HepG2 (cell line): ENCODE results near the gene AKIRIN1. TPM values are rescaled to one million over a fixed set of nuclear protein-coding genes. Genes with fewer than 3 reads are reported as not detected.

ENCODE experiments used
- HES4 ChIP-seq: sonication (generic); formaldehyde crosslinking; IDR thresholded peaks from 2 replicates; pipeline ENCODE4 v1.9.0; 2021; ENCODE audit warnings: mild to moderate bottlenecking, missing genetic modification reagents, borderline replicate concordance
- HOXD1 ChIP-seq: sonication (generic); formaldehyde crosslinking; IDR thresholded peaks from 2 replicates; pipeline ENCODE4 v1.5.0; 2020; ENCODE audit warnings: missing genetic modification reagents
- MAX ChIP-seq: IDR thresholded peaks from 2 replicates; pipeline ENCODE4 v1.6.1; 2012; ENCODE audit warnings: inconsistent platforms
- MBD4 ChIP-seq: IDR thresholded peaks from 2 replicates; pipeline ENCODE4 v1.6.1; 2012; ENCODE audit warnings: low read length, inconsistent platforms, borderline replicate concordance
- MEIS2 ChIP-seq: sonication (generic); formaldehyde crosslinking; IDR thresholded peaks from 2 replicates; pipeline ENCODE4 v1.9.0; 2021; ENCODE audit warnings: mild to moderate bottlenecking, missing genetic modification reagents
- MLX ChIP-seq: IDR thresholded peaks from 2 replicates; pipeline ENCODE4 v1.6.1; 2016
- NCOA1 ChIP-seq: sonication (generic); formaldehyde crosslinking; IDR thresholded peaks from 2 replicates; pipeline ENCODE4 v1.9.0; 2021; ENCODE audit warnings: missing genetic modification reagents
- PLSCR1 ChIP-seq: sonication (generic); formaldehyde crosslinking; IDR thresholded peaks from 2 replicates; pipeline ENCODE4 v1.5.0; 2020; ENCODE audit warnings: missing genetic modification reagents, mild to moderate bottlenecking, borderline replicate concordance
- PREB ChIP-seq: sonication (generic); formaldehyde crosslinking; IDR thresholded peaks from 2 replicates; pipeline ENCODE4 v1.4.0; 2020; ENCODE audit warnings: missing genetic modification reagents
- SNRNP70 ChIP-seq: fragments of 200-400 bp; formaldehyde crosslinking; IDR thresholded peaks from 2 replicates; pipeline ENCODE4 v1.6.1; 2017; ENCODE audit warnings: mild to moderate bottlenecking, low read depth, low read length, moderate library complexity
- TSC22D2 ChIP-seq: sonication (generic); formaldehyde crosslinking; IDR thresholded peaks from 2 replicates; pipeline ENCODE4 v1.5.1; 2020; ENCODE audit warnings: missing genetic modification reagents, mild to moderate bottlenecking, borderline replicate concordance
- ZFYVE20 ChIP-seq: sonication (generic); formaldehyde crosslinking; IDR thresholded peaks from 2 replicates; pipeline ENCODE4 v1.8.0; 2023; ENCODE audit warnings: low read depth, mild to moderate bottlenecking, moderate library complexity, missing genetic modification reagents, borderline replicate concordance
- ZNF562 ChIP-seq: sonication (generic); formaldehyde crosslinking; IDR thresholded peaks from 2 replicates; pipeline ENCODE4 v1.8.0; 2022; ENCODE audit warnings: missing genetic modification reagents, borderline replicate concordance
- ZNF790 ChIP-seq: sonication (generic); formaldehyde crosslinking; IDR thresholded peaks from 2 replicates; pipeline ENCODE4 v1.8.0; 2022; ENCODE audit warnings: missing genetic modification reagents, mild to moderate bottlenecking, borderline replicate concordance
- polyA plus RNA-seq, 8 experiments: library from polyadenylated mRNA; depleted of rRNA in 3 of 8; stranded (reverse) in 7 of 8; unstranded in 1 of 8; fragments of >200 nt; fragmentation: Illumina TruSeq in 4 of 8; extraction: Trizol in 4 of 8; gene quantifications; 2 replicates each; pipeline versions ENCODE4 v1.2.1 to v1.2.3, GENCODE V29; 2011 to 2016; ENCODE audit warnings: low read depth in 4 of 8, missing spikeins in 1 of 8, mixed read lengths in 1 of 8; ENCODE audit not compliant: insufficient read depth in 1 of 8
- total RNA-seq, 5 experiments: library from RNA; depleted of rRNA; stranded (reverse); fragments of >200 nt; fragmentation: Illumina TruSeq; extraction: Trizol; gene quantifications; 2 replicates each; pipeline ENCODE4 v1.2.3, GENCODE V29; 2016; ENCODE audit warnings: low read depth in 1 of 5
- TF ChIP-seq, protein P1 (sequence below): sonication (generic); formaldehyde crosslinking; IDR thresholded peaks from 2 replicates; pipeline ENCODE4 v1.4.0; 2020; ENCODE audit warnings: missing genetic modification reagents
- TF ChIP-seq, protein P2 (sequence below): sonication (generic); formaldehyde crosslinking; IDR thresholded peaks from 2 replicates; pipeline ENCODE4 v1.8.0; 2022; ENCODE audit warnings: mild to moderate bottlenecking, missing genetic modification reagents; ENCODE audit not compliant: insufficient replicate concordance
- TF ChIP-seq, protein P3 (sequence below): sonication (generic); formaldehyde crosslinking; IDR thresholded peaks from 2 replicates; pipeline ENCODE4 v1.4.0; 2020; ENCODE audit warnings: missing genetic modification reagents
- TF ChIP-seq, protein P4 (sequence below): sonication (generic); formaldehyde crosslinking; IDR thresholded peaks from 2 replicates; pipeline ENCODE4 v1.4.0; 2020; ENCODE audit warnings: mild to moderate bottlenecking, missing genetic modification reagents

AKIRIN1 gene
- total and polyA plus RNA-seq, 2 of the 13 experiments (the other 11 are each of a cell fraction or from before 2014, with no cell fraction given) = 123 to 157 TPM

- no peak for TF ChIP-seq ZNF562 (CRISPR knock-in tag)
- TF ChIP-seq, protein P1, sequence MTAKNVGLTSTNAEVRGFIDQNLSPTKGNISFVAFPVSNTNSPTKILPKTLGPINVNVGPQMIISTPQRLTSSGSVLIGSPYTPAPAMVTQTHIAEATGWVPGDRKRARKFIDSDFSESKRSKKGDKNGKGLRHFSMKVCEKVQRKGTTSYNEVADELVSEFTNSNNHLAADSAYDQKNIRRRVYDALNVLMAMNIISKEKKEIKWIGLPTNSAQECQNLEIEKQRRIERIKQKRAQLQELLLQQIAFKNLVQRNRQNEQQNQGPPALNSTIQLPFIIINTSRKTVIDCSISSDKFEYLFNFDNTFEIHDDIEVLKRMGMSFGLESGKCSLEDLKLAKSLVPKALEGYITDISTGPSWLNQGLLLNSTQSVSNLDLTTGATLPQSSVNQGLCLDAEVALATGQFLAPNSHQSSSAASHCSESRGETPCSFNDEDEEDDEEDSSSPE (CRISPR knock-in tag) = no peak
- TF ChIP-seq MBD4 = no peak
- no peak for TF ChIP-seq MLX (CRISPR knock-in tag)
- TF ChIP-seq NCOA1 (CRISPR knock-in tag) = no peak
- TF ChIP-seq SNRNP70 = no peak
- TF ChIP-seq, protein P2, sequence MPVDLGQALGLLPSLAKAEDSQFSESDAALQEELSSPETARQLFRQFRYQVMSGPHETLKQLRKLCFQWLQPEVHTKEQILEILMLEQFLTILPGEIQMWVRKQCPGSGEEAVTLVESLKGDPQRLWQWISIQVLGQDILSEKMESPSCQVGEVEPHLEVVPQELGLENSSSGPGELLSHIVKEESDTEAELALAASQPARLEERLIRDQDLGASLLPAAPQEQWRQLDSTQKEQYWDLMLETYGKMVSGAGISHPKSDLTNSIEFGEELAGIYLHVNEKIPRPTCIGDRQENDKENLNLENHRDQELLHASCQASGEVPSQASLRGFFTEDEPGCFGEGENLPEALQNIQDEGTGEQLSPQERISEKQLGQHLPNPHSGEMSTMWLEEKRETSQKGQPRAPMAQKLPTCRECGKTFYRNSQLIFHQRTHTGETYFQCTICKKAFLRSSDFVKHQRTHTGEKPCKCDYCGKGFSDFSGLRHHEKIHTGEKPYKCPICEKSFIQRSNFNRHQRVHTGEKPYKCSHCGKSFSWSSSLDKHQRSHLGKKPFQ = no peak
- TF ChIP-seq, protein P3, sequence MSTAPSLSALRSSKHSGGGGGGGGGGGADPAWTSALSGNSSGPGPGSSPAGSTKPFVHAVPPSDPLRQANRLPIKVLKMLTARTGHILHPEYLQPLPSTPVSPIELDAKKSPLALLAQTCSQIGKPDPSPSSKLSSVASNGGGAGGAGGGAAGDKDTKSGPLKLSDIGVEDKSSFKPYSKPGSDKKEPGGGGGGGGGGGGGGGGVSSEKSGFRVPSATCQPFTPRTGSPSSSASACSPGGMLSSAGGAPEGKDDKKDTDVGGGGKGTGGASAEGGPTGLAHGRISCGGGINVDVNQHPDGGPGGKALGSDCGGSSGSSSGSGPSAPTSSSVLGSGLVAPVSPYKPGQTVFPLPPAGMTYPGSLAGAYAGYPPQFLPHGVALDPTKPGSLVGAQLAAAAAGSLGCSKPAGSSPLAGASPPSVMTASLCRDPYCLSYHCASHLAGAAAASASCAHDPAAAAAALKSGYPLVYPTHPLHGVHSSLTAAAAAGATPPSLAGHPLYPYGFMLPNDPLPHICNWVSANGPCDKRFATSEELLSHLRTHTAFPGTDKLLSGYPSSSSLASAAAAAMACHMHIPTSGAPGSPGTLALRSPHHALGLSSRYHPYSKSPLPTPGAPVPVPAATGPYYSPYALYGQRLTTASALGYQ = no peak
- TF ChIP-seq ZNF790 (CRISPR knock-in tag) = no peak
- TF ChIP-seq ZFYVE20 (CRISPR knock-in tag) = no peak
- no peak for TF ChIP-seq HOXD1 (CRISPR knock-in tag)
- 0 out of 2 replicates have a peak, but pooled peaks have one; percentile 41 for TF ChIP-seq PREB (CRISPR knock-in tag)
- no peak; the same call in none of the 2 replicates for TF ChIP-seq MAX
- no peak for TF ChIP-seq PLSCR1 (CRISPR knock-in tag)
- TF ChIP-seq HES4 (CRISPR knock-in tag) = no peak; the same call in 1 of the 2 replicates
- TF ChIP-seq, protein P4, sequence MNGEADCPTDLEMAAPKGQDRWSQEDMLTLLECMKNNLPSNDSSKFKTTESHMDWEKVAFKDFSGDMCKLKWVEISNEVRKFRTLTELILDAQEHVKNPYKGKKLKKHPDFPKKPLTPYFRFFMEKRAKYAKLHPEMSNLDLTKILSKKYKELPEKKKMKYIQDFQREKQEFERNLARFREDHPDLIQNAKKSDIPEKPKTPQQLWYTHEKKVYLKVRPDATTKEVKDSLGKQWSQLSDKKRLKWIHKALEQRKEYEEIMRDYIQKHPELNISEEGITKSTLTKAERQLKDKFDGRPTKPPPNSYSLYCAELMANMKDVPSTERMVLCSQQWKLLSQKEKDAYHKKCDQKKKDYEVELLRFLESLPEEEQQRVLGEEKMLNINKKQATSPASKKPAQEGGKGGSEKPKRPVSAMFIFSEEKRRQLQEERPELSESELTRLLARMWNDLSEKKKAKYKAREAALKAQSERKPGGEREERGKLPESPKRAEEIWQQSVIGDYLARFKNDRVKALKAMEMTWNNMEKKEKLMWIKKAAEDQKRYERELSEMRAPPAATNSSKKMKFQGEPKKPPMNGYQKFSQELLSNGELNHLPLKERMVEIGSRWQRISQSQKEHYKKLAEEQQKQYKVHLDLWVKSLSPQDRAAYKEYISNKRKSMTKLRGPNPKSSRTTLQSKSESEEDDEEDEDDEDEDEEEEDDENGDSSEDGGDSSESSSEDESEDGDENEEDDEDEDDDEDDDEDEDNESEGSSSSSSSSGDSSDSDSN (CRISPR knock-in tag) = peak; percentile 46; the same call in 1 of the 2 replicates
- TF ChIP-seq MEIS2 (CRISPR knock-in tag) = peak; percentile 57; the same call in 1 of the 2 replicates
- TF ChIP-seq TSC22D2 (CRISPR knock-in tag) = 0 out of 2 replicates have a peak, but pooled peaks have one; percentile 32
Measured at GRCh38 chr1:39026051-39026865, 35.2 kb downstream of the AKIRIN1 start, which contains the start of gene NDUFS5 (continued).
